NCI-H460 (cell line): ENCODE data around the gene CARS1. TPM values are rescaled to one million over a fixed set of nuclear protein-coding genes. Genes with fewer than 3 reads are reported as not detected.

Experiments
- DNase-seq: peaks from one replicate; pipeline ENCODE4 v3.0.0-alpha.2; 2016; ENCODE audit warnings: low read depth; ENCODE audit errors: extremely low read depth
- total RNA-seq: library from RNA; depleted of rRNA; stranded (reverse); fragments of >200 nt; shearing (Covaris generic); gene quantifications from 2 replicates; pipeline ENCODE4 v1.2.3, GENCODE V29; 2014

Gene CARS1
- total RNA-seq, 1 experiment from 2014 or later, result 88.1 TPM

GRCh38 chr11:3041699-3042441 lies 15.4 kb downstream of the CARS1 start:
- no peak for DNase-seq

GRCh38 chr11:3040881-3041280 lies 16.3 kb downstream of the CARS1 start:
- DNase-seq, result no peak

GRCh38 chr11:3037945-3038271 lies 19.3 kb downstream of the CARS1 start:
- DNase-seq, result no peak

GRCh38 chr11:3037040-3037944 lies 19.9 kb downstream of the CARS1 start:
- peak; percentile 64 for DNase-seq

DNA sequence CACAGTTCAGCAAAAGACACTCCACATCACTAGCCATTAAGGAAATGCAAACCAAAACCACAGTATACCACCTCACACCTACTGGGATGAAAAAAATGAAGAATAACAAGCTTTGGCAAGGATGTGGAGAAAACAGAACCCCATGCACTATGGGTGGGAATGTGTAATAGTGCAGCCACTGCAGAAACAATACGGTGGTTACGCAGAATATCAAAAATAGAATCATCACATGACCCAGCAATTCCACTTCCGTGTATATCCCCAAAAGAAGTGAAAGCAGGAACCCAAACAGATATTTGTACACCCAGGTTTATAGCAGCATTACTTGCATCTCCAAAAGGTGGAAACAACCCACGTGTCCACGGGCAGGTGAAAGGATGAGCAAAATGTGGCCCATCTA lies 20.8 kb downstream of the CARS1 start:
- DNase-seq, result no peak

DNA sequence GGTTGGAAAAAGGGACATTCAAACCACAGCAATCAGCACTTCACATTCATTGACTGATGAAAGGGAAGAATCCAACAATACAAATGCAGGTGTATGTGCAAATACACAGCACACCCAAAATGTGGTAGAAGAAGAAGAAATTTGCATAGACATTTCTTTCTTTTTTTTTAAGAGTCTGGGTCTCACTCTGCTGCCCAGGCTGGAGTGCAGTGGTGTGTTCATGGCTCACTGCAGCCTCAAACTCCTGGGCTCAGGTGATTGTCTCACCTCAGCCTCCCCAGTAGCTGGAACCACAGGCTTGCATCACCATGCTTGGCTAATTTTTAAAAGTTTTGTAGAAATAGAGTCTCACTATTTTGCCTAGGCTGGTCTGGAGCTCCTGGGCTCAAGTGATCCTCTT lies 21.9 kb downstream of the CARS1 start:
- DNase-seq, result no peak

GRCh38 chr11:3030289-3031070 lies 26.7 kb downstream of the CARS1 start:
- no peak for DNase-seq

DNA sequence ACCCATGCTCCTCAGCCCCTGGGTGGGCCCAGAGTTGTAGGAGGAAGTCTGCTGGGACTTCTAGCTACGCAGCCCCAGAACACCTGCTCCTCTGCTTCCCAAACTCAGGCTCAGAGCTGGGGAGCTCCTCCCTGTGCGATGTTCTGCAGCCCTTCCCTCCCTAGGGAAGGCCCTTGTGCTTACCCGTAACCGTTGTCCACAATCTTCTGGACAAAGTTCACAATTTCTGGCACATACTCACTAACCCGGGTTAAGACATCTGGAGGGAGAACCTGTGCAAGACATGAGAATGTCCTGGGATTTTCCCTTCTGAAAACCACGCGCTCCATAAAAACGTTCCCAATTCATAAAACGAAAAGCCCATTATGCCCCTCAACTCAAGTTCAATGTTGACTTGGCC lies 28.4 kb downstream of the CARS1 start:
- no peak for DNase-seq

DNA sequence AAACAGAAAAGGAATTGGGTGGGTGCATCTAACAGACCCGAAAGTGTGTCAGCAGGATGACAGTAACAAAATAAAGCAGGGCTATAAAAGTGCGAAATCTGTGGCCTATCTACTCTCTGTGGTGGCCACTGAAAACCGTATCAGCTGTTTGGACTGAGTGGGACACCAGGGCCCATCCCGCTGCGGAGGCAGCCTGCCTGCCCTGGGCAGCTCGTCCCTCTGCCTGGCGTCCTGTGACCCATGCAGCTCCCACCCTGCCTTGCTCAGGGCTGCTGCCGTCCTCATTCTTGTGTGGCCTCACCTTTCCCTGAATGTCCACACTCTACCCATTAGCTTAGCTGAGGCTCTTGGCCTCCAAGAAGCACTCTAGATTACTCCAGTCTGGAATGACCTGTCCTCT lies 30.4 kb downstream of the CARS1 start:
- no peak for DNase-seq

GRCh38 chr11:3022982-3023381 lies 34.2 kb downstream of the CARS1 start:
- DNase-seq, result no peak

- no peak for DNase-seq
Observed at GRCh38 chr11:3022300-3022967, 34.8 kb downstream of the CARS1 start.

GRCh38 chr11:3021125-3021524 lies 36.1 kb downstream of the CARS1 start:
- DNase-seq, result peak; percentile 7

GRCh38 chr11:3020011-3020410 lies 37.2 kb downstream of the CARS1 start:
- no peak for DNase-seq

DNA sequence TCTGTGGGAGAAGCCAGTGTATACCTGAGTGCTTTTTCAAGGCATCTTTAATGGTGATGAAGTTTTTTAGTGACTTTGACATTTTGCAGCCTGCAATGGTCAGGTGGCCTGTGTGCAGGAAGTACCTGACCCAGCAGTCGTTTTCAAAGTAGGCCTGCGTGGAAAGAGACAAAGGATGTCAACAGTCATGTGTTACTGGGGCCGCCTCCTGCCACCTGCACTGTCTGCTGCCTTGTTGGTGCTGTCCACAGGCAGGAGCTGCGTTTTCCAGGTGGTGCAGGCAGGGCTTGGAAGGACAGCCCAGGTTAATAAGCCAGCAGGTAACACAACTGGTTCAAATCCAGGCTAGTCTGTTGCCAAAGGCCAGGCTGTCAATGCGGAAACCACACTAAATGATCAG lies 38.6 kb downstream of the CARS1 start:
- no peak for DNase-seq

- no peak for DNase-seq
Observed at GRCh38 chr11:3016861-3017260, 40.4 kb downstream of the CARS1 start.

GRCh38 chr11:3015796-3016195 lies 41.4 kb downstream of the CARS1 start:
- no peak for DNase-seq

DNA sequence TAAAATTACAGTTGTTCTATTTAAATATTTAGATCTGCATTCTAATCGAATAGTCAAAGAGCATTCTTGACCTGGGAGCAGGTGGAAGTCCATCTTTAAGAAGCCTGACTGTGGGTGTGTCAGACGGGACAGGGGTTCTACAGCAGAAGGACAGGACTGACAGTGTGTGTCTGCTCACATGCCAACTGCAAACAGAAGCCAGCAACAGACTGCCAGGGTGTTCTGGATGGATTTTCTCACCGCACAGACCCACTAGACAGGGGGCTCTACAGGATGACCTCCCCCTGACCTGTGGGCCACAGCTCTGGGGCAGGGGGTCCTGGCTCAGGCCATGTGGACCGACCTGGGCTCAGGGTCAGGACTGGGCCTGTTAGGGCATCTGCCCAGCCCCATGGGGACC lies 42.3 kb downstream of the CARS1 start:
- DNase-seq, result no peak

DNA sequence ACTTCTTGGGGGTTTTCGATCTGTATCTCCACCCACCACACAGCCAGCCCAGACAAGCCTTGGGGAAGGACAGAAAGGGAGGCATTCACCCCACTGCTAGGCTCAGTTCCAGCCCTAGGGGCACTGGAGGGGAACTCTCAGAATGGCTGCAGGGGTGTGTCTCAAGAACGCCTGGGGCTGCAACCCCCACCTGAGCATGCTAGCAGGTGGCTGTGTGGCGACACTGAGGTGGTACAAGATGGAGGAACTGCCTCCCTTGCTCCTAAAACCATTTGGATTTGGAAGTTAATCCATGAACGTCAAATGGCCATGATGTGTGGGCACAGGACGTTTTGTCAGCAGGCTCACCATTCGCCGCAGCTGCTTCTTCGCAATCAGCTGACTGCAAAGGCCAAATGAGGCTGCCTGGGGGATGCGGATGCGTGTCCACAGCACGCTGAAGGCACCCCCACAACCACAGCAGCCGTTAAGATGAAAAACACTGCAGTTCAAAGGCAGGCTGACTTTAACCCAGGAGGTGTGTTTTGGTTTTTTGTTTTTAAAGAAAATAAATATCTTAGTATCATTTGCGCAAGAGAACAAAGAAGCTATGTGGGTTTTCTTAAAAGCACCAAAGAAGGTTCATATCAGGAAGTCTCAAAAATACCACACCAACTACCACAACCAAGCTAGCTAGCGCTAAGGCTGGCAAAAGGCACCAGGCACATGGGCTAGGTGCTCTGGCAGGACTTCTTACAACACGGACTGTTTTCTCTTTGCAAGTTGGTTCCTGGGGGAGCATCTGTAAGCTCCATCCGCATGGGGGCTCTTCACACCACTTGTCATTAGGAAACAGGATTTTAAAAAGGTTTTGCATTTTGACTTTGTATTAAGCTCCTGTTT lies 42.9 kb downstream of the CARS1 start:
- DNase-seq, result no peak
